Loucy (cell line): ENCODE data around the gene CTNND2.

Experiments
- H2AFZ ChIP-seq: fragments of 200-600 bp; sonication (generic); 2 replicates; pipeline ENCODE4 v1.6.0; 2016; ENCODE audit warnings: antibody characterized with exemption, mild to moderate bottlenecking, low read length, moderate library complexity
- H3F3A ChIP-seq: fragments of 200-600 bp; 2 replicates; pipeline ENCODE4 v1.6.0; 2016; ENCODE audit warnings: antibody characterized with exemption, low read depth, mild to moderate bottlenecking
- H3K27me3 ChIP-seq: fragments of 200-600 bp; sonication (generic); 2 replicates; pipeline ENCODE4 v1.6.1; 2014; ENCODE audit warnings: low read length, mild to moderate bottlenecking; ENCODE audit not compliant: insufficient read depth, poor library complexity, severe bottlenecking
- H3K36me3 ChIP-seq: fragments of 200-600 bp; sonication (generic); 2 replicates; pipeline ENCODE4 v1.6.1; 2016; ENCODE audit warnings: low read length; ENCODE audit not compliant: insufficient read depth
- H3K4me1 ChIP-seq: fragments of 200-600 bp; sonication (generic); 2 replicates; pipeline ENCODE4 v1.5.1; 2014; ENCODE audit warnings: low read length, mild to moderate bottlenecking; ENCODE audit not compliant: insufficient read depth, poor library complexity, severe bottlenecking
- H3K4me2 ChIP-seq: fragments of 200-600 bp; sonication (generic); 2 replicates; pipeline ENCODE4 v1.6.0; 2014; ENCODE audit warnings: antibody characterized with exemption, low read length, low read depth, mild to moderate bottlenecking; ENCODE audit not compliant: poor library complexity, severe bottlenecking
- H3K4me3 ChIP-seq: fragments of 200-600 bp; sonication (generic); 2 replicates; pipeline ENCODE4 v1.5.1; 2014; ENCODE audit warnings: low read length, mild to moderate bottlenecking, mixed read lengths; ENCODE audit not compliant: poor library complexity, severe bottlenecking
- H3K79me2 ChIP-seq: fragments of 200-600 bp; sonication (generic); 2 replicates; pipeline ENCODE4 v1.6.1; 2014; ENCODE audit warnings: low read length; ENCODE audit not compliant: insufficient read depth
- H3K9ac ChIP-seq: fragments of 200-600 bp; sonication (generic); 2 replicates; pipeline ENCODE4 v1.6.0; 2014; ENCODE audit warnings: mild to moderate bottlenecking, low read depth, low read length, moderate library complexity; ENCODE audit not compliant: poor library complexity, severe bottlenecking
- H3K9me2 ChIP-seq: fragments of 200-600 bp; sonication (generic); replicated peaks from 2 replicates; pipeline ENCODE4 v1.6.1; 2016; ENCODE audit warnings: low read depth, low read length, mixed read lengths
- H3K9me3 ChIP-seq: fragments of 200-600 bp; sonication (generic); 2 replicates; pipeline ENCODE4 v1.6.1; 2014; ENCODE audit warnings: mild to moderate bottlenecking, antibody characterized with exemption, low read length, low read depth; ENCODE audit not compliant: insufficient read depth
- H4K20me1 ChIP-seq: fragments of 200-600 bp; sonication (generic); 2 replicates; pipeline ENCODE4 v1.6.0; 2014; ENCODE audit warnings: antibody characterized with exemption, low read length, mild to moderate bottlenecking; ENCODE audit not compliant: insufficient read depth, poor library complexity, severe bottlenecking
- EZH2phosphoT487 ChIP-seq: fragments of 200-600 bp; IDR thresholded peaks from 2 replicates; pipeline ENCODE4 v1.6.1; 2018; ENCODE audit warnings: antibody characterized with exemption, mild to moderate bottlenecking, moderate library complexity, borderline replicate concordance
- TF ChIP-seq, protein P1 (sequence below): fragments of 200-600 bp; sonication (generic); conservative IDR thresholded peaks from 2 replicates; pipeline ENCODE4 v1.5.1; 2014; ENCODE audit warnings: mild to moderate bottlenecking, antibody characterized with exemption, low read length

The CTNND2 gene

DNA sequence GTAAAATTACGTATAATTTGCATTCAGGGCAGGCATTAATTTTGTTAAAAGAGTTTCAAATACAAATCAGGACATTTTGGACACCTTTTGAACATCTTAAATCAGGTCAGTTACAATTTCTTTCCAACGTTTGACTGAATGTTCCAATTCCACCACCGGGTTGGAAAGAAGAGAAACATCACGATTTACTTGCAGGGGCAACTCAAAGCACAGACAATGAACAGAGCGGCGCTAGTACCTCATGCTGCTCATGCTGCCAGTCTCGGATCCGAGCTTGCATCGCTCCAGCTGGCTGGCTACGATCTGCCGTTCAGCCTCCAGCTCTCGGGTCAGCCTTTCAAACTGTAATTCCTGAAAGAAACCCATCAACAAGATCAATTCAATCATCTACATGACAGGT, 339.5 kb downstream of the CTNND2 start:
- H2AFZ ChIP-seq, result no peak overlapping the region
- no peaks in the 10 kb centered on the region for H4K20me1 ChIP-seq
- H3K79me2 ChIP-seq, result no peaks in the 10 kb centered on the region
- H3K36me3 ChIP-seq, result no peaks in the 10 kb centered on the region
- no peak overlapping the region for H3K4me2 ChIP-seq
- no peaks in the 10 kb centered on the region for H3K4me1 ChIP-seq
- H3K9me3 ChIP-seq, result no peaks in the 10 kb centered on the region
- no peak overlapping the region for H3K4me3 ChIP-seq
- H3K9ac ChIP-seq, result no peak overlapping the region
- no peaks in the 10 kb centered on the region for H3K27me3 ChIP-seq
- H3K9me2 ChIP-seq, result no peaks in the 10 kb centered on the region
- no peaks in the 10 kb centered on the region for H3F3A ChIP-seq
- no peak for TF ChIP-seq EZH2phosphoT487
- TF ChIP-seq, protein P1, sequence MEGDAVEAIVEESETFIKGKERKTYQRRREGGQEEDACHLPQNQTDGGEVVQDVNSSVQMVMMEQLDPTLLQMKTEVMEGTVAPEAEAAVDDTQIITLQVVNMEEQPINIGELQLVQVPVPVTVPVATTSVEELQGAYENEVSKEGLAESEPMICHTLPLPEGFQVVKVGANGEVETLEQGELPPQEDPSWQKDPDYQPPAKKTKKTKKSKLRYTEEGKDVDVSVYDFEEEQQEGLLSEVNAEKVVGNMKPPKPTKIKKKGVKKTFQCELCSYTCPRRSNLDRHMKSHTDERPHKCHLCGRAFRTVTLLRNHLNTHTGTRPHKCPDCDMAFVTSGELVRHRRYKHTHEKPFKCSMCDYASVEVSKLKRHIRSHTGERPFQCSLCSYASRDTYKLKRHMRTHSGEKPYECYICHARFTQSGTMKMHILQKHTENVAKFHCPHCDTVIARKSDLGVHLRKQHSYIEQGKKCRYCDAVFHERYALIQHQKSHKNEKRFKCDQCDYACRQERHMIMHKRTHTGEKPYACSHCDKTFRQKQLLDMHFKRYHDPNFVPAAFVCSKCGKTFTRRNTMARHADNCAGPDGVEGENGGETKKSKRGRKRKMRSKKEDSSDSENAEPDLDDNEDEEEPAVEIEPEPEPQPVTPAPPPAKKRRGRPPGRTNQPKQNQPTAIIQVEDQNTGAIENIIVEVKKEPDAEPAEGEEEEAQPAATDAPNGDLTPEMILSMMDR, result no peak

DNA sequence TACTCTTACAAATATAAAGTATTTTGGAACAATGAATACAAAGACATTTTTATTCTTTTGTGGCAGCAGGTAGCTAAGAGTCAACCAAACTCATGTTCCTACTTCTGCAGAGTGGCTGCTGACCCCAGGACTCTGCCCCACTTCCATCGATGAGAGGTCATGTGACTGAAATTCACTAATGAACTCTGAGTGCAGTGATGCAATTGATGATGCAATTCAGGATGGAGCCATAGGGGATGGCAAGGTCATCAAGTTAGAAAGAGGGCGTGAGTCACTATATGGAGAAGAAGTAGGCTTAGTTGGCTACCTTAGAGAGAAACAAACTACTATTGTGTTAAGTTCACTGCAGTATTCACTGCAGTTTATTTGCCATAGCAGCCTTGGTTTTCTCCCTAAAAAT, 340.4 kb downstream of the CTNND2 start:
- no peaks in the 10 kb centered on the region for H3K79me2 ChIP-seq
- no peak overlapping the region for H3K9ac ChIP-seq
- H4K20me1 ChIP-seq, result no peaks in the 10 kb centered on the region
- TF ChIP-seq, protein P1, result no peak
- TF ChIP-seq EZH2phosphoT487, result no peak
- no peak overlapping the region for H2AFZ ChIP-seq
- H3K4me3 ChIP-seq, result no peak overlapping the region
- H3K9me2 ChIP-seq, result no peaks in the 10 kb centered on the region
- no peaks in the 10 kb centered on the region for H3K4me1 ChIP-seq
- H3K36me3 ChIP-seq, result no peaks in the 10 kb centered on the region
- no peaks in the 10 kb centered on the region for H3K27me3 ChIP-seq
- H3F3A ChIP-seq, result no peaks in the 10 kb centered on the region
- no peaks in the 10 kb centered on the region for H3K9me3 ChIP-seq
- no peak overlapping the region for H3K4me2 ChIP-seq

DNA sequence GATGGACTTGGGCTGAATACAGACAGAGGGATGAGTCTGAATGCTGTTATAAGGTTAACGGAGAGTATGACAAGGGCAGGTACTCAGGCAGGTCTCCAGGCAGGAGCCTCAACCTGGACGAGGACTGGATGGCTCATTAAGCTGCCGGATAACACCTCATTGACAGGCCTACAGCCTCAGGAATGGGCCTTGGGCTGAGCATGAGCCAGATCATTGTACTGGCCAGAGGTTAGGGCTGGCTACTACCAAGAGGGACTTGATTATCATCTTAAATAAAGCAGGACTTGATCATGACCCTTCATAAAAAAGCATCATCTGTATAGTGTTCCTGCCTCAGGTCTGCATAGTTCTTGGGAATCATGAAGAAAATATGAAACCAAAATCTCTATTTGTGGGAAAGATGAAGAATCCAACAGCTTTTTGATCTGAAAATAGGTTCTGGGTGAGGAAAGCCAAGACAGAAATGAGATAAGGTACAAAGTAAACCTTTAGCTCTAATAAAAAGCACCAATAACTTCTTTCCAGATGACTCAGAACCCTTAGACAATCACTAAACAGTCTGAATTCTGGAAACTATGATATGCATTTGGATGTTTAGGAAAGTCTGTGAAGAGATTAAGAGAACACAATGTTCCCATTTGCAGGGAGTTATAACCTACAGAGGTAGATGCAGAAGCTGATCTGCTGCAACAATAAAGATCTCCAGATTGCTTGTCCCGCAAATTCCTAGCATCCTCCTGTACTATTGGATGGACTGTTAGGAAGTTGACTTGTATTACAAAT, 343.1 kb downstream of the CTNND2 start:
- H3K9me2 ChIP-seq, result no peaks in the 10 kb centered on the region
- H3K4me1 ChIP-seq, result no peaks in the 10 kb centered on the region
- TF ChIP-seq EZH2phosphoT487, result no peak
- TF ChIP-seq, protein P1, result no peak
- H3K9me3 ChIP-seq, result no peaks in the 10 kb centered on the region
- no peak overlapping the region for H3K4me2 ChIP-seq
- no peaks in the 10 kb centered on the region for H3K79me2 ChIP-seq
- no peaks in the 10 kb centered on the region for H3K27me3 ChIP-seq
- no peak overlapping the region for H2AFZ ChIP-seq
- no peak overlapping the region for H3K9ac ChIP-seq
- no peaks in the 10 kb centered on the region for H4K20me1 ChIP-seq
- H3F3A ChIP-seq, result no peaks in the 10 kb centered on the region
- H3K4me3 ChIP-seq, result no peak overlapping the region
- no peaks in the 10 kb centered on the region for H3K36me3 ChIP-seq
